IMR-90 (cell line): Measurements from ENCODE around the gene CACNA2D4. TPM values are rescaled to one million over a fixed set of nuclear protein-coding genes. Genes with fewer than 3 reads are reported as not detected.

ENCODE experiments used
- ATAC-seq: fragments of 200-7000 bp; cut with Tn5 transposase; 2 replicates; pipeline ENCODE4 v1.9.1; 2020; ENCODE audit warnings: low read depth, mild to moderate bottlenecking, moderate library complexity
- BruUV-seq: library from RNA; stranded (reverse); fragments of 400-500 nt; replicated peaks from 2 replicates; lab custom pipeline; 2021; lab: Mats Ljungman, UMichigan
- CTCF ChIA-PET: fragments of 300-600 bp; formaldehyde crosslinking; extraction: SDS; loops from one replicate; lab custom pipeline; 2021; ENCODE audit warnings: antibody characterized with exemption; lab: Yijun Ruan, JAX
- POLR2A ChIA-PET: fragments of 300-600 bp; sonication (Branson Sonifier 250); formaldehyde crosslinking; loops from one replicate; lab custom pipeline; 2022; ENCODE audit warnings: antibody characterized with exemption; ENCODE audit not compliant: unreplicated experiment; lab: Charles Lee
- DNase-seq: peaks from one replicate; pipeline ENCODE4 v3.0.0; 2013
- H2AFZ ChIP-seq: replicated peaks from 2 replicates; pipeline ENCODE3; 2013; ENCODE audit warnings: low read length, mild to moderate bottlenecking; ENCODE audit not compliant: poor library complexity
- H2AK5ac ChIP-seq: 2 replicates; pipeline ENCODE4 v1.6.1; 2013; ENCODE audit warnings: low read depth, low read length, inconsistent platforms
- H2AK9ac ChIP-seq: replicated peaks from 2 replicates; pipeline ENCODE3; 2013; ENCODE audit warnings: mild to moderate bottlenecking, low read depth, low read length, moderate library complexity; ENCODE audit not compliant: poor library complexity
- H2BK120ac ChIP-seq: 2 replicates; pipeline ENCODE4 v1.6.1; 2013; ENCODE audit warnings: low read depth, low read length, inconsistent platforms
- H2BK15ac ChIP-seq: 3 replicates; pipeline ENCODE4 v1.6.1; 2013; ENCODE audit warnings: low read depth, low read length, inconsistent platforms
- H2BK20ac ChIP-seq: 2 replicates; pipeline ENCODE4 v1.6.1; 2013; ENCODE audit warnings: low read depth, mild to moderate bottlenecking, inconsistent platforms, low read length, moderate library complexity
- H2BK5ac ChIP-seq: 2 replicates; pipeline ENCODE4 v1.6.1; 2013; ENCODE audit warnings: mild to moderate bottlenecking, low read depth, low read length, inconsistent platforms; ENCODE audit not compliant: poor library complexity, severe bottlenecking
- H3K14ac ChIP-seq: replicated peaks from 2 replicates; pipeline ENCODE4 v1.6.1; 2013; ENCODE audit warnings: low read depth, low read length, inconsistent platforms
- H3K18ac ChIP-seq: 2 replicates; pipeline ENCODE4 v1.6.1; 2013; ENCODE audit warnings: low read depth, low read length, control low read depth
- H3K23ac ChIP-seq: 2 replicates; pipeline ENCODE4 v1.6.1; 2013; ENCODE audit warnings: low read depth, low read length, inconsistent platforms
- H3K27ac ChIP-seq: 2 replicates; pipeline ENCODE4 v1.5.1; 2013; ENCODE audit warnings: mild to moderate bottlenecking, control low read depth, low read length; ENCODE audit not compliant: insufficient read depth
- H3K27me3 ChIP-seq: 2 replicates; pipeline ENCODE4 v1.6.1; 2013; ENCODE audit warnings: low read length; ENCODE audit not compliant: control insufficient read depth, insufficient read depth
- H3K36me3 ChIP-seq: 2 replicates; pipeline ENCODE4 v1.6.1; 2013; ENCODE audit warnings: low read length, mixed read lengths; ENCODE audit not compliant: control insufficient read depth, insufficient read depth
- H3K4ac ChIP-seq: 2 replicates; pipeline ENCODE4 v1.6.1; 2013; ENCODE audit warnings: low read depth, low read length, inconsistent platforms
- H3K4me1 ChIP-seq: 2 replicates; pipeline ENCODE4 v1.6.1; 2013; ENCODE audit warnings: low read length, mixed read lengths; ENCODE audit not compliant: control insufficient read depth, insufficient read depth
- H3K4me2 ChIP-seq: 2 replicates; pipeline ENCODE4 v1.6.1; 2013; ENCODE audit warnings: low read depth, mild to moderate bottlenecking, control low read depth, low read length, moderate library complexity
- H3K4me3 ChIP-seq: 2 replicates; pipeline ENCODE4 v1.5.1; 2013; ENCODE audit warnings: low read depth, mild to moderate bottlenecking, control low read depth, low read length, moderate library complexity; ENCODE audit not compliant: insufficient read depth
- H3K56ac ChIP-seq: 2 replicates; pipeline ENCODE4 v1.6.1; 2013; ENCODE audit warnings: low read length, inconsistent platforms; ENCODE audit not compliant: insufficient read depth; ENCODE audit errors: extremely low read depth
- H3K79me1 ChIP-seq, 2 experiments: 2 replicates each; pipeline ENCODE4 v1.6.1; 2013; ENCODE audit warnings: low read length in 2 of 2, inconsistent platforms in 1 of 2, low read depth in 1 of 2
- H3K9ac ChIP-seq: 2 replicates; pipeline ENCODE4 v1.6.1; 2013; ENCODE audit warnings: low read depth, low read length, control low read depth
- H3K9me1 ChIP-seq: 2 replicates; pipeline ENCODE4 v1.6.1; 2013; ENCODE audit warnings: low read length, inconsistent platforms; ENCODE audit not compliant: insufficient read depth
- H3K9me3 ChIP-seq: 2 replicates; pipeline ENCODE4 v1.6.1; 2013; ENCODE audit warnings: low read length; ENCODE audit not compliant: control insufficient read depth, insufficient read depth
- H4K20me1 ChIP-seq: 2 replicates; pipeline ENCODE4 v1.6.1; 2013; ENCODE audit warnings: low read length, inconsistent platforms; ENCODE audit not compliant: insufficient read depth
- H4K5ac ChIP-seq: 2 replicates; pipeline ENCODE4 v1.6.1; 2013; ENCODE audit warnings: mild to moderate bottlenecking, low read depth, low read length, control low read depth
- H4K8ac ChIP-seq, 2 experiments: 2 replicates each; pipeline ENCODE4 v1.6.1; 2013; ENCODE audit warnings: low read depth in 2 of 2, low read length in 2 of 2, control low read depth in 1 of 2, inconsistent platforms in 1 of 2
- H4K91ac ChIP-seq: 2 replicates; pipeline ENCODE4 v1.6.1; 2013; ENCODE audit warnings: low read depth, low read length, inconsistent platforms; ENCODE audit not compliant: insufficient read depth
- BHLHE40 ChIP-seq: fragments of 150-350 bp; IDR thresholded peaks from 2 replicates; pipeline ENCODE4 v1.6.1; 2016; ENCODE audit warnings: mild to moderate bottlenecking, low read depth, low read length
- CEBPB ChIP-seq: IDR thresholded peaks from 2 replicates; pipeline ENCODE4 v1.6.1; 2012; ENCODE audit warnings: low read depth, low read length, improper control_type of control experiment
- CHD1 ChIP-seq: IDR thresholded peaks from 2 replicates; pipeline ENCODE4 v1.6.1; 2012; ENCODE audit warnings: low read depth, low read length, improper control_type of control experiment
- CTCF ChIP-seq: conservative IDR thresholded peaks from 2 replicates; pipeline ENCODE4 v1.5.1; 2012; ENCODE audit warnings: mild to moderate bottlenecking, low read depth, low read length, improper control_type of control experiment
- ELK1 ChIP-seq: fragments of 150-350 bp; IDR thresholded peaks from 2 replicates; pipeline ENCODE4 v1.6.1; 2016; ENCODE audit warnings: low read depth, mild to moderate bottlenecking, low read length, moderate library complexity, borderline replicate concordance
- FOS ChIP-seq: fragments of 150-350 bp; IDR thresholded peaks from 2 replicates; pipeline ENCODE4 v1.6.1; 2016; ENCODE audit warnings: low read depth, low read length
- MAFK ChIP-seq: IDR thresholded peaks from 2 replicates; pipeline ENCODE4 v1.6.1; 2012; ENCODE audit warnings: low read depth, low read length, improper control_type of control experiment
- MAZ ChIP-seq: IDR thresholded peaks from 2 replicates; pipeline ENCODE4 v1.6.1; 2012; ENCODE audit warnings: low read depth, mild to moderate bottlenecking, low read length, improper control_type of control experiment, moderate library complexity, borderline replicate concordance
- MXI1 ChIP-seq: IDR thresholded peaks from 2 replicates; pipeline ENCODE4 v1.6.1; 2012; ENCODE audit warnings: low read depth, mild to moderate bottlenecking, low read length, moderate library complexity, borderline replicate concordance
- NFE2L2 ChIP-seq: fragments of 150-350 bp; IDR thresholded peaks from 2 replicates; pipeline ENCODE4 v1.6.1; 2016; ENCODE audit warnings: low read depth, mild to moderate bottlenecking, low read length
- RAD21 ChIP-seq: IDR thresholded peaks from 2 replicates; pipeline ENCODE4 v1.6.1; 2012; ENCODE audit warnings: low read length, improper control_type of control experiment
- RCOR1 ChIP-seq: IDR thresholded peaks from 2 replicates; pipeline ENCODE4 v1.6.1; 2012; ENCODE audit warnings: mild to moderate bottlenecking, low read length, improper control_type of control experiment; ENCODE audit not compliant: insufficient replicate concordance
- RFX5 ChIP-seq: IDR thresholded peaks from 2 replicates; pipeline ENCODE4 v1.8.0; 2012; ENCODE audit warnings: low read depth, mild to moderate bottlenecking, low read length, moderate library complexity
- SMC3 ChIP-seq: fragments of 150-350 bp; IDR thresholded peaks from 2 replicates; pipeline ENCODE4 v1.6.1; 2016; ENCODE audit warnings: low read depth, mild to moderate bottlenecking, antibody characterized with exemption, low read length, moderate library complexity
- USF2 ChIP-seq: fragments of 150-350 bp; IDR thresholded peaks from 2 replicates; pipeline ENCODE4 v1.6.1; 2017; ENCODE audit warnings: mild to moderate bottlenecking, antibody characterized with exemption, low read length, low read depth
- WGBS, 2 experiments: methylation state at CpG; one replicate each; pipeline versions ENCODE4 v1.1.5 to v1.1.7; 2013; ENCODE audit warnings: missing lambda C conversion rate in 2 of 2; ENCODE audit not compliant: insufficient read length in 1 of 2; ENCODE audit errors: extremely low coverage in 2 of 2; 5-methylcytosine and 5-hydroxymethylcytosine counted together
- dilution Hi-C: fragments of 300-500 bp; cut with HindIII; formaldehyde crosslinking; loops from one replicate; pipeline ENCODE4 v1.14.3; 2018; ENCODE audit warnings: low sequenced_read_pairs; ENCODE audit not compliant: unreplicated experiment
- in situ Hi-C: fragments of 300-500 bp; cut with MboI; formaldehyde crosslinking; loops from 3 replicates; pipeline ENCODE4 v1.14.3; 2019; ENCODE audit warnings: low sequenced_read_pairs, inconsistent platforms, mixed read lengths
- intact Hi-C: fragments of 100-400 bp; cut with micrococcal nuclease; formaldehyde crosslinking; loops from 2 replicates; pipeline ENCODE4 v1.10.0; 2022
- polyA plus RNA-seq, 3 experiments: library from polyadenylated mRNA; depleted of rRNA; stranded (reverse); fragments of >200 nt; gene quantifications; 2 replicates each; pipeline ENCODE4 v1.2.3, GENCODE V29; 2012; ENCODE audit warnings: low replicate concordance in 1 of 3
- total RNA-seq: library from RNA; depleted of rRNA; stranded (reverse); fragments of >200 nt; gene quantifications from 2 replicates; pipeline ENCODE4 v1.2.3, GENCODE V29; 2012

The CACNA2D4 gene
- total and polyA plus RNA-seq, 2 of the 4 experiments (the other 2 are of a cell fraction): 0.18 to 0.22 TPM

DNA sequence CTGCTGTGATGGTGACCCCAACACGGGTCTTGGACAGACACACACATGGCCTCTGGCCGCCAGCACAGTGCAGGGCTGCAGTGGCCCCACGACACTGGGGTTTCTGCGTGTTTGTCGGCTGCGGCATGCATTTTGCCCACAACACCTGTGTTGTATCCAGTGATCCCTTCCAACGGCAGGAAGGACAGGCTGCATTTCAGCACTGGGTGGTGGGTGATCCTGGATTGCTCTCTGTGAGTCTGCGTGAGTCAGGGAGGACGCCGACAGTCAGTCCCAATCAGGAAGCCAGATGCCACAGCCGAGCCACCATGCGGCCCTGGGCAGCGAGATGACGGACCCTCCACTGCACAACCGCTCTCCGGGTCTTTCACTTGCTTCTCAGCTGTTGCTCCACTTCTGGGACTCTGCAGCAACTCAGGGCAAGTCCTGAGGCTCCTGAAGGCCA, 77.4 kb downstream of the CACNA2D4 start:
- BruUV-seq: no TSS peak
- Histone ChIP-seq H3K14ac (no peak overlapping the region), H3K4ac (no peak overlapping the region), H3K18ac (no peak overlapping the region), H3K27me3 (peaks cover 60% of the 10 kb centered on the region), H3K56ac (no peak overlapping the region), H4K5ac (no peak overlapping the region), H3K4me3 (no peak overlapping the region), H2AFZ (no peak overlapping the region), H3K4me1 (no peaks in the 10 kb centered on the region), H4K8ac (no peak overlapping the region), H3K36me3 (no peaks in the 10 kb centered on the region), H2BK15ac (no peak overlapping the region), H3K4me2 (no peak overlapping the region), H3K9me3 (no peaks in the 10 kb centered on the region), H2BK5ac (no peak overlapping the region), H3K23ac (no peak overlapping the region), H3K79me1 (no peaks in the 10 kb centered on the region), H2BK120ac (no peak overlapping the region), H4K20me1 (no peaks in the 10 kb centered on the region), H2AK5ac (no peak overlapping the region), H3K9ac (no peak overlapping the region), H3K27ac (no peak overlapping the region), H3K9me1 (no peaks in the 10 kb centered on the region), H2AK9ac (no peak overlapping the region), H4K91ac (no peak overlapping the region), H2BK20ac (no peak overlapping the region)
- no peak for TF ChIP-seq SMC3
- no peak for TF ChIP-seq RCOR1
- no peak for TF ChIP-seq CHD1
- TF ChIP-seq MAZ: no peak
- TF ChIP-seq ELK1: no peak
- no peak for TF ChIP-seq MAFK
- TF ChIP-seq CEBPB: no peak
- TF ChIP-seq RFX5: no peak
- no peak for TF ChIP-seq RAD21
- no peak for TF ChIP-seq MXI1
- no peak for TF ChIP-seq FOS
- TF ChIP-seq NFE2L2: no peak
- no peak for TF ChIP-seq USF2
- TF ChIP-seq CTCF: no peak
- no peak for TF ChIP-seq BHLHE40
- DNase-seq (no peak), ATAC-seq (no peak)
- ChIA-PET CTCF (no interaction called here), POLR2A (no interaction called here)
- WGBS, 2 experiments: 70% methylated on average over 9 of the region's 16 CpGs; no CpG with 5 or more reads in 1 of the 2 experiments
- dilution Hi-C loops (no loop called here), in situ Hi-C loops (no loop called here), intact Hi-C loops (no loop called here)
